ENCODE measurements around the gene FAM124A.

The FAM124A gene

GRCh38 chr13:51206584-51206983 is 15.6 kb upstream of the FAM124A start:
- no peak overlapping the region for H3K9ac ChIP-seq (ENCODE audit: low read depth, low read length)
- H3K4me1 ChIP-seq (ENCODE audit: insufficient read depth, low read length) = peaks cover 6% of the 10 kb centered on the region
- no peaks in the 10 kb centered on the region for H3K9me3 ChIP-seq (ENCODE audit: control insufficient read depth, insufficient read depth, low read length)
- no peaks in the 10 kb centered on the region for H3K36me3 ChIP-seq (ENCODE audit: insufficient read depth, low read length)

DNA sequence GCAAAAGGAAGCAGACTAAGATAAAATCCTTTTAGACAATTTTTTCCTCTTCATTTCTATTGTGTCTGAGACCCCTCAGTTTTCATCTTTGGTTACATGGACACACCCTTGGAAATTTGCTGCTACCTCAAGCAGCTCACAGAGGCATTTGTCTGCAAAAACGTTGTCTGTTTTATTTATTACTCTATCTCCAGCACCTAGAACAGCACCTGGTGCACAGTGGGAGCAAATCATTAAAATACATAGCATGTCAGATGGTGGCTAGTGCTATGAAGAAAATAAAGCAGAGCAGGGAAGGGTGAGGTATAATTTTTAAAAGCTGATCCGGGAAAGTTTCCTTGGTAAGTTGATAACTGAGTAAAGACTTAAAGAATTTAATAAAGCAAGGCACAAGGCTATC is 14.3 kb upstream of the FAM124A start:
- H3K9me3 ChIP-seq (ENCODE audit: control insufficient read depth, insufficient read depth, low read length) = no peaks in the 10 kb centered on the region

GRCh38 chr13:51208716-51209115 is 13.5 kb upstream of the FAM124A start:
- Histone ChIP-seq H3K4me1 (ENCODE audit: insufficient read depth, low read length) (peaks cover 16% of the 10 kb centered on the region), H3K9me3 (ENCODE audit: control insufficient read depth, insufficient read depth, low read length) (no peaks in the 10 kb centered on the region), H3K9ac (ENCODE audit: low read depth, low read length) (no peak overlapping the region), H3K36me3 (ENCODE audit: insufficient read depth, low read length) (no peaks in the 10 kb centered on the region)

More for the DNA sequence above, 14.3 kb upstream of the FAM124A start:
- Histone ChIP-seq H3K36me3 (ENCODE audit: insufficient read depth, low read length) (no peaks in the 10 kb centered on the region), H3K9ac (ENCODE audit: low read depth, low read length) (no peak overlapping the region), H3K4me1 (ENCODE audit: insufficient read depth, low read length) (peaks cover 16% of the 10 kb centered on the region)

DNA sequence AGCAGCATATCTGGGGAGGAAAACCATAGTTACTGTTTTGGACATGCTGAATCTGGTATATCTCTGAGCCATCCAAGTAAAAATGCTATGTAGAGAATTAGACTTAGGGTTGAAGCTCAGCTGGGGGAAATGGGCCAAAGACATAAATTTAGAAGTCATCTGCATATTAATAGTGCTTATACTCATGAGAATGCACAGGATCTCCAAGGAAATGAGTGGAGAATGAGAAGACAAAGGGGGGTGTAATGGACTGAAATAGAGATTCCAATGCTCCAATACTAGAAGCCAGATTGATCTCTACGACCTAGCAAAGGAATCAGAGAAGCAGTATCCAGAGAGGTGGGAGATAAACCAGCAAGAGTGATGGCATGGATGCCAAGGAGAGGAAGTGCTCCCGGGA is 10.3 kb upstream of the FAM124A start:
- H3K36me3 ChIP-seq (ENCODE audit: insufficient read depth, low read length) = peaks cover 3% of the 10 kb centered on the region; the same call in 1 of the 2 replicates
- peaks cover 16% of the 10 kb centered on the region for H3K4me1 ChIP-seq (ENCODE audit: insufficient read depth, low read length)
- no peak overlapping the region for H3K9ac ChIP-seq (ENCODE audit: low read depth, low read length)
- no peaks in the 10 kb centered on the region for H3K9me3 ChIP-seq (ENCODE audit: control insufficient read depth, insufficient read depth, low read length)

- no peak overlapping the region for H3K9ac ChIP-seq (ENCODE audit: low read depth, low read length)
- peaks cover 3% of the 10 kb centered on the region; the same call in 1 of the 2 replicates for H3K36me3 ChIP-seq (ENCODE audit: insufficient read depth, low read length)
- peaks cover 16% of the 10 kb centered on the region for H3K4me1 ChIP-seq (ENCODE audit: insufficient read depth, low read length)
- H3K9me3 ChIP-seq (ENCODE audit: control insufficient read depth, insufficient read depth, low read length) = no peaks in the 10 kb centered on the region
Measured at GRCh38 chr13:51212758-51213157, 9.4 kb upstream of the FAM124A start.

DNA sequence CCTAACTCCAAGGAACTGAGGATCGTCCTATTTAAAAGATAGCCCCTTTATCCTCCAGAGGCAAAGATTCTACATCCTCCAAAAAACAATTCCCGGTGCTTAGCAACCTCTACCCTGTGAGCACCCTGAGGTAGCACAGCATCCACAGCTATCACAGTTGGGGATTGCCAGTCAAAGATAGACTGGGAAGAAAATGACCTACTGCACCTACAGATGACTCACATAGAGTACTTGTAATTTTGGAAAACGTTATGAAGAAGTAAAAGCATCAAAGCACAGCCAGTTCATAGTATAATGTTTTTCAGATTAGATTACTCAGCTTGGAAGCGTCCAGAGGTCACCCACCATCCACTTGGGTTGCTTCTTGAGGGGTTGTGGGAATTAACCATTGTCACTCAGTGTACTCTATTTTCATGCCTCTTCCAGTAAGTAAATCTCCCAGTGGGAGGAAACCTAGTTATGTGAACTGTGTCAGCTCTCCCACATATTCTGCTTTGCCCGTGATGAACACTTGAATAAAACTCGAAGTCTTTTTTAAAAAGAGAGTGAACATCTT is 8.9 kb upstream of the FAM124A start:
- H3K9ac ChIP-seq (ENCODE audit: low read depth, low read length) = no peak overlapping the region
- no peaks in the 10 kb centered on the region for H3K9me3 ChIP-seq (ENCODE audit: control insufficient read depth, insufficient read depth, low read length)

DNA sequence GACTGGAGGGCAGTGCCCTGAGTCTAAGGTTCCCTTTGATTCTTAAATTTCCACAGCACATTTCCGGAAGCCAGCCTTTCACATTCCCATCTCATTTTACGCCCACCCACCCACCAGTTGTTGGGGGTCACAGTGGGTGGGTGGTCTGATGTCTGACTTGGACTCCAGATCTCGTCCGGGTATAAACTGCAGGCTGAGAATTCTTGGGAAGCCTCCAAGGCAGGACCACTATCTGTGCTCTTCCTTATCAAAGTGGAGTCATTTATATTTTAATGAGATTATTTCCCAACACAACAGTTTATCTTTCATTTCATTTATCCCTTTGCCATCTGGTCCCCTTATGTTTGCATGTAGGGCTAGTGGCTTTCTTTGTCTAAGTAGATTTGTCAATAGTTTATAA is 3.6 kb upstream of the FAM124A start:
- H3K9ac ChIP-seq (ENCODE audit: low read depth, low read length) = no peak overlapping the region
- H3K9me3 ChIP-seq (ENCODE audit: control insufficient read depth, insufficient read depth, low read length) = no peaks in the 10 kb centered on the region
- peaks cover 10% of the 10 kb centered on the region; the same call in 1 of the 2 replicates for H3K4me1 ChIP-seq (ENCODE audit: insufficient read depth, low read length)
- H3K36me3 ChIP-seq (ENCODE audit: insufficient read depth, low read length) = peaks cover 3% of the 10 kb centered on the region; the same call in 1 of the 2 replicates

More for the DNA sequence above, 8.9 kb upstream of the FAM124A start:
- Histone ChIP-seq H3K4me1 (ENCODE audit: insufficient read depth, low read length) (peaks cover 16% of the 10 kb centered on the region), H3K36me3 (ENCODE audit: insufficient read depth, low read length) (peaks cover 3% of the 10 kb centered on the region; the same call in 1 of the 2 replicates)

DNA sequence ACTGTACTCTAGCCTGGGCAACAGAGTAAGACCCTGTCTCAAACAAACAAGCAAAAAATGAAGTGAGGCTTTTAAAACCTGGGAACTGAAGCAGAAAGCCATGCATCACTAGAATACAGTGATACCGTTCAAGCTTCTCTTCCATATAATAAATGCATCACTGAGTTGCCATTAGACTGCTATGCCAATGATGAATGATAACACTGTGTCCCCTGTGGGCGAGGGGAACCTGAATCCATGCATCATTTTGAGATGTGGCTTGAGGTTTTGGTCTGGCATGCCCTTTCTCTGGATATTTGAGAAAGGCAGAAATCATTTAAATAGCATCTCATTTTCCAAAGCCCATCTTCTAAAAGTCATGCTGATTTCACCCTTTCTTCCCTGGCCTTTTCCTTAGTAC is 1.5 kb upstream of the FAM124A start:
- Histone ChIP-seq H3K9ac (ENCODE audit: low read depth, low read length) (no peak overlapping the region), H3K36me3 (ENCODE audit: insufficient read depth, low read length) (no peaks in the 10 kb centered on the region), H3K4me1 (ENCODE audit: insufficient read depth, low read length) (peaks cover 24% of the 10 kb centered on the region; the same call in 1 of the 2 replicates), H3K9me3 (ENCODE audit: control insufficient read depth, insufficient read depth, low read length) (no peaks in the 10 kb centered on the region)

DNA sequence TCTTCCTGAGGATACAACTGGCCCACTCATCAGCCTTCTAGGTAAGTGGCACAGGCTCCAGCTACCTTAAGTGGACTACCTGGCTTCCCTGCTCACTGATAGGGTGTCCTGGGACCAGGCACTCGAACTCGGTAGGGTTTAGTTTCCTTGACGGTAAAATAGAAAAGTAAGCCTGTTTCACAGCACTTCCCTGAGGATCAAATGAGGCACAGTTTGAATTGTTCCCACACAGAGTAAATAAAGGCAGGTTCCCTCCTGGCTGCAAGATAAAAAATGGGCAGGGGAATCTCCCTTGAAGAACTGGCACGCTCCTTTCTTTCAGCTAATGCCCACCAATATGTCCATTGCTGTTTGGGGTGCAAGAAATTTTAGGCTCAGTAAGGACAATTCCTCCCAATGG is 1.1 kb upstream of the FAM124A start:
- Histone ChIP-seq H3K4me1 (ENCODE audit: insufficient read depth, low read length) (peaks cover 24% of the 10 kb centered on the region; the same call in 1 of the 2 replicates), H3K36me3 (ENCODE audit: insufficient read depth, low read length) (no peaks in the 10 kb centered on the region), H3K9ac (ENCODE audit: low read depth, low read length) (peak overlapping the region; percentile 84; the same call in 1 of the 2 replicates), H3K9me3 (ENCODE audit: control insufficient read depth, insufficient read depth, low read length) (no peaks in the 10 kb centered on the region)

- no peaks in the 10 kb centered on the region for H3K9me3 ChIP-seq (ENCODE audit: control insufficient read depth, insufficient read depth, low read length)
- peak overlapping the region; percentile 84 for H3K9ac ChIP-seq (ENCODE audit: low read depth, low read length)
- H3K4me1 ChIP-seq (ENCODE audit: insufficient read depth, low read length) = peaks cover 24% of the 10 kb centered on the region; the same call in 1 of the 2 replicates
- no peaks in the 10 kb centered on the region for H3K36me3 ChIP-seq (ENCODE audit: insufficient read depth, low read length)
Measured at GRCh38 chr13:51221674-51222036, 543 bp upstream of the FAM124A start.

DNA sequence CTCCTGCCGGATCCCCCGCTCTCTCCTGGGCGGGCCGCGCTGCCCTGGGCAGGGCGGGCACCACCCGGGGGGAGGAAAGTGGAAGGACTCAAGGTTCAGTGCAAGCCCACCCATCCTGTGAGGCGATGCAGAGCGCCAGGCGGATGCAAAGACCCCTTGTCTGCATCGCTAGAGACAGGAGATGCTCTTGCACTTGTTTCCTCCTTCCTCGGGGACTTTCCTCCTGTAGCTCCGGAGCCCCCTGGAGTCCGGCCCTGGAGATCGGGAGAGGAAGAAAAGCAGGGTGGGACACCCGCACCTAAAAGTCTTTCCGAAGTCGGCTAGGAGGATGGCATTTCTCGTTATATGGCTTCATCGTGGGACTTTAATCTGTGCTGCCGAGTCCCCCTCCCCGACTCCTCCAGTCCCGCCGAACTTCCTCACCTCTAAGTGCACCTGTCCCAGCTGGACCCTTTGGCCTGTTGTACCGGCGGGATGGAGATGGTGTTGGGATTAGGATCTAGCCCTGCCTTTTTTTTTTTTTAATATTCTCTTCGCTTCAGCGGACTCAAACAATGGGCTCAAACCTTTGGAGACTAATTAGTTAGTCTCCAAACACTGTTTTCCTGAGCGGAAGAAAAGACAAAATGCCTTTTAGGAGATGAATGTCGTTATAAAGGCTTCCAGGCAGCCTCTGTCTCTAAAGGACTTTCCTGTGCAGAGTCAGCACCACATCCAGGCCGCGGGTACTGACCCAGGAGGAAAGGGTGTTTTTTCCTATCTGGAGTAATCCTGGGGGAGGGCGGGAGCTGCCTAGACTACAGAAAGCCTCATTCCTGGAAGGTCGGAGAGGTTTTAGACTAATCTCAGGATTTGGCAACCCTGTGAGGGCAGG is 725 bp downstream of the FAM124A start:
- Histone ChIP-seq H3K9me3 (ENCODE audit: control insufficient read depth, insufficient read depth, low read length) (no peaks in the 10 kb centered on the region), H3K9ac (ENCODE audit: low read depth, low read length) (peak overlapping the region; percentile 77), H3K36me3 (ENCODE audit: insufficient read depth, low read length) (no peaks in the 10 kb centered on the region), H3K4me1 (ENCODE audit: insufficient read depth, low read length) (peaks cover 24% of the 10 kb centered on the region; the same call in 1 of the 2 replicates)

DNA sequence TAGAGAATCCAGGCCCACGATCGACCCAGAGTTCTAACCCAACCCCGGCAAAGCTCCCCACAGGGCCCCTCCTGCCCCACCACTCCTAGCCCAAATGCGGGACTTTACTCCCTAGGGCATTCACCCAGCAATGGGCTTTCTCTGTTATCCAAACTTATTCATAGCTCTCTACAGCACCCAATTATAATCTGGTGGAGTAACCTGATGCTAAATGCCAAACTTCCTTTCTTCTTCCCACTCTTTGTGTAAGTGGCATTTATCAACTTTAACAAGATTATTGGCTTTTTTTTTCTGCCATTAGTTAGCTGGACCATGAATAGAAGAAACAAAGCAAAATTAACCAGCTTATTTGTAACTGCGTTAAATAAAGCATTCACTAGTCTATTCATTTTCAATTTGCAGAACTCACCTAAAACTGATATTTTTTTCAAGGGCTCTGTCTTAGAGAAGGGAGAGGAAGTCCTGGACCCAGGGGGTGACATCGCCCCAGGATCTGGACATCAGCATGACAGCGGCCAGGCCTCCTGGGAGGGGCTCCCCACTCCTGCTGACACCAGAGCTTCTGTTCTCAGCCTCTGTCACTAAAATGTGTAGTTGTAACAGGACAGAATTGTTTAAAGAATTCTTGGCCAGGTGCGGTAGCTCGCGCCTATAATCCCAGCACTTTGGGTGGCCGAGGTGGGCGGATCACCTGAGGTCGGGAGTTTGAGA is 1.5 kb downstream of the FAM124A start:
- no peaks in the 10 kb centered on the region for H3K9me3 ChIP-seq (ENCODE audit: control insufficient read depth, insufficient read depth, low read length)
- H3K4me1 ChIP-seq (ENCODE audit: insufficient read depth, low read length) = peaks cover 24% of the 10 kb centered on the region; the same call in 1 of the 2 replicates
- H3K36me3 ChIP-seq (ENCODE audit: insufficient read depth, low read length) = no peaks in the 10 kb centered on the region
- H3K9ac ChIP-seq (ENCODE audit: low read depth, low read length) = peak overlapping the region; percentile 77

- Histone ChIP-seq H3K9me3 (ENCODE audit: control insufficient read depth, insufficient read depth, low read length) (no peaks in the 10 kb centered on the region), H3K9ac (ENCODE audit: low read depth, low read length) (no peak overlapping the region), H3K36me3 (ENCODE audit: insufficient read depth, low read length) (no peaks in the 10 kb centered on the region), H3K4me1 (ENCODE audit: insufficient read depth, low read length) (peaks cover 20% of the 10 kb centered on the region; the same call in 1 of the 2 replicates)
Measured at GRCh38 chr13:51225029-51225428, 2.8 kb downstream of the FAM124A start.

DNA sequence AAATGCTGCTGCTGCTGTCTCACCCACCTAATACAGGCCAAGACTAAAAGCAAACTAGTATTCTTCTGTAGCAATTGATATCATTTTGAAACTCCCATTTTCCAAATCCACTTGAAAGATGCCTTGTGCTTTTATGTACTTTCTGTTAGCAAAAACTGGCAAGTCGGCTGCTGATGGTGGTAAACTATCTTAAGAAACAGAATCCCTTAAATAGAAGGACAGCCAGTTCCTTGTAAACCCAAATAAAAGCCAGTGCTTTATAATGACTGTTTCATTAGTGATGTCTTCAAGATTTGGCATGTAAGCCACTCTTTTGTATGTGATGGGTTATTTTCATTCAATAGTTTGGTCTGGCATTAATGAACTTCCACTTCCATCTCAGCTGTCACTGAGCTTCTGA is 5.2 kb downstream of the FAM124A start:
- no peak overlapping the region for H3K9ac ChIP-seq (ENCODE audit: low read depth, low read length)
- H3K36me3 ChIP-seq (ENCODE audit: insufficient read depth, low read length) = peaks cover 4% of the 10 kb centered on the region; the same call in 1 of the 2 replicates
- H3K4me1 ChIP-seq (ENCODE audit: insufficient read depth, low read length) = peaks cover 23% of the 10 kb centered on the region
- H3K9me3 ChIP-seq (ENCODE audit: control insufficient read depth, insufficient read depth, low read length) = no peaks in the 10 kb centered on the region

Data from ES-I3 (cell line).